ENCODE data around the gene TP53AIP1. TPM values are rescaled to one million over a fixed set of nuclear protein-coding genes. Genes with fewer than 3 reads are reported as not detected.

Gene TP53AIP1
- total RNA-seq, 1 experiment from 2014 or later = 2.3 TPM

DNA sequence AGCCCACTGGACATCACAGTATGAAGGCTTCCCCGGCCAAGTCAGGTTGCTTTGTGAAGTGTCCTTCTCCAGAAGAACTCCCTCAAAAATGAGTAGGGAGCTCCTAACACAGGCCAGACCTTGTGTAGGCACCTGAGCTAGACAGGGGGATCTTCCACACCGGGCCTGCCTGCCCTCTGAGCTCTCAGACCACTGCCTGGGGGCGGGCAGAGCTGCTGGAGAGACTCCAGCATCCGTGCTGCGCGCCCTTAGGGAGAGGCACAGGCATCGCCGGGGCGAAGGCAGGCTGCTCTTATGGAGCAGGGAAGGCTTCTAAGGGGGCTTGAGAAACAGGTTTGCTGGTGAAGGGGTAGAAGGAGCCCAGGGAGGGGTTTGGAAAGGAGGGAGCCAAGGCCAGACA lies 47.1 kb downstream of the TP53AIP1 start:
- POLR2A ChIA-PET (ENCODE audit: low non-redundant PET) = no interaction called here

DNA sequence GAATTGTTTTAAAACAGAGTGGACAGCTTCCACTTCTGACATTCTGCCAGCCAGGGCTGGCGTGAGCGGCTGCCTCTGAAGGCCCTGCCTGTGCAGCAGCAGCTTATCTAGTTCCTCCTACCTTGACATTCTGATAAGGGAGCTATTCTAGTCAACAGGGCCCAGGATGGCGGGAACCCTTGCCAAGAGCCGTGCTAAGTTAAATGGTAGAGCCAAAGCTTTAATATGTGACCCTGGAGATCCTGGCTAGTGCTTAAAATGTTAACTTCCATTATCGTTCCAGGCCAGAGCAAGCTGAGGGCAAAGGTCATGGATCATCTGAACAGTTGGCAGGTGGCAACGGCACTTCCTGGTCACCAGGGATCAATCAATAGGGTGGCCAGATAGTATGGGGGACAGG lies 48.0 kb downstream of the TP53AIP1 start:
- CTCF ChIA-PET = no interaction called here
- Histone ChIP-seq H3K27ac (ENCODE audit: low read depth, low read length, poor library complexity, severe bottlenecking) (no peak overlapping the region), H3K27me3 (replicated peaks; ENCODE audit: insufficient read depth, low read depth, low read length, poor library complexity) (peaks cover 9% of the 10 kb centered on the region), H3K36me3 (ENCODE audit: insufficient read depth, low read length, poor library complexity, severe bottlenecking) (no peaks in the 10 kb centered on the region), H3K4me1 (ENCODE audit: insufficient read depth, low read length, poor library complexity, severe bottlenecking) (peaks cover 4% of the 10 kb centered on the region), H3K9me3 (ENCODE audit: low read depth, low read length, poor library complexity, severe bottlenecking) (no peaks in the 10 kb centered on the region), H3K4me3 (ENCODE audit: low read depth, low read length, poor library complexity, severe bottlenecking) (no peak overlapping the region)
- intact Hi-C loops (cut with micrococcal nuclease; ENCODE audit: unreplicated experiment) = no loop called here
- no peak for DNase-seq (ENCODE audit: low spot score)
- no TSS peak for BruUV-seq (replicated peaks)
- POLR2A ChIA-PET (ENCODE audit: low non-redundant PET) = no interaction called here
- no peak for TF ChIP-seq EZH2 (IDR thresholded peaks at IDR 0.05; ENCODE audit: borderline replicate concordance, low read depth, low read length, poor library complexity, severe bottlenecking)
- no peak for TF ChIP-seq CTCF (conservative IDR thresholded peaks at IDR 0.05; ENCODE audit: low read depth, low read length)

More for the DNA sequence above, 47.1 kb downstream of the TP53AIP1 start:
- no TSS peak for BruUV-seq (replicated peaks)
- no peak overlapping the region for H3K4me3 ChIP-seq (ENCODE audit: low read depth, low read length, poor library complexity, severe bottlenecking)
- intact Hi-C loops (cut with micrococcal nuclease; ENCODE audit: unreplicated experiment) = no loop called here
- no peaks in the 10 kb centered on the region for H3K9me3 ChIP-seq (ENCODE audit: low read depth, low read length, poor library complexity, severe bottlenecking)
- no peak overlapping the region for H3K27ac ChIP-seq (ENCODE audit: low read depth, low read length, poor library complexity, severe bottlenecking)
- H3K36me3 ChIP-seq (ENCODE audit: insufficient read depth, low read length, poor library complexity, severe bottlenecking) = no peaks in the 10 kb centered on the region
- CTCF ChIA-PET = no interaction called here
- no peak for TF ChIP-seq CTCF (conservative IDR thresholded peaks at IDR 0.05; ENCODE audit: low read depth, low read length)
- no peak for TF ChIP-seq EZH2 (IDR thresholded peaks at IDR 0.05; ENCODE audit: borderline replicate concordance, low read depth, low read length, poor library complexity, severe bottlenecking)
- no peak for DNase-seq (ENCODE audit: low spot score)
- H3K4me1 ChIP-seq (ENCODE audit: insufficient read depth, low read length, poor library complexity, severe bottlenecking) = peaks cover 2% of the 10 kb centered on the region
- H3K27me3 ChIP-seq (replicated peaks; ENCODE audit: insufficient read depth, low read depth, low read length, poor library complexity) = peaks cover under 1% of the 10 kb centered on the region

- H3K36me3 ChIP-seq (ENCODE audit: insufficient read depth, low read length, poor library complexity, severe bottlenecking) = no peaks in the 10 kb centered on the region
- H3K27ac ChIP-seq (ENCODE audit: low read depth, low read length, poor library complexity, severe bottlenecking) = no peak overlapping the region
- H3K9me3 ChIP-seq (ENCODE audit: low read depth, low read length, poor library complexity, severe bottlenecking) = no peaks in the 10 kb centered on the region
- CTCF ChIA-PET = no interaction called here
- no peak overlapping the region for H3K4me3 ChIP-seq (ENCODE audit: low read depth, low read length, poor library complexity, severe bottlenecking)
- intact Hi-C loops (cut with micrococcal nuclease; ENCODE audit: unreplicated experiment) = no loop called here
- no peak for TF ChIP-seq EZH2 (IDR thresholded peaks at IDR 0.05; ENCODE audit: borderline replicate concordance, low read depth, low read length, poor library complexity, severe bottlenecking)
- TF ChIP-seq CTCF (conservative IDR thresholded peaks at IDR 0.05; ENCODE audit: low read depth, low read length) = no peak
- no TSS peak for BruUV-seq (replicated peaks)
- POLR2A ChIA-PET (ENCODE audit: low non-redundant PET) = no interaction called here
- H3K27me3 ChIP-seq (replicated peaks; ENCODE audit: insufficient read depth, low read depth, low read length, poor library complexity) = peaks cover 13% of the 10 kb centered on the region
- DNase-seq (ENCODE audit: low spot score) = no peak
- H3K4me1 ChIP-seq (ENCODE audit: insufficient read depth, low read length, poor library complexity, severe bottlenecking) = peaks cover 4% of the 10 kb centered on the region
These were observed 48.4 kb downstream of the TP53AIP1 start for GRCh38 chr11:128894286-128894681.

Data from A673 (cell line).